ENCODE results near the gene MOGAT2.

The MOGAT2 gene

DNA sequence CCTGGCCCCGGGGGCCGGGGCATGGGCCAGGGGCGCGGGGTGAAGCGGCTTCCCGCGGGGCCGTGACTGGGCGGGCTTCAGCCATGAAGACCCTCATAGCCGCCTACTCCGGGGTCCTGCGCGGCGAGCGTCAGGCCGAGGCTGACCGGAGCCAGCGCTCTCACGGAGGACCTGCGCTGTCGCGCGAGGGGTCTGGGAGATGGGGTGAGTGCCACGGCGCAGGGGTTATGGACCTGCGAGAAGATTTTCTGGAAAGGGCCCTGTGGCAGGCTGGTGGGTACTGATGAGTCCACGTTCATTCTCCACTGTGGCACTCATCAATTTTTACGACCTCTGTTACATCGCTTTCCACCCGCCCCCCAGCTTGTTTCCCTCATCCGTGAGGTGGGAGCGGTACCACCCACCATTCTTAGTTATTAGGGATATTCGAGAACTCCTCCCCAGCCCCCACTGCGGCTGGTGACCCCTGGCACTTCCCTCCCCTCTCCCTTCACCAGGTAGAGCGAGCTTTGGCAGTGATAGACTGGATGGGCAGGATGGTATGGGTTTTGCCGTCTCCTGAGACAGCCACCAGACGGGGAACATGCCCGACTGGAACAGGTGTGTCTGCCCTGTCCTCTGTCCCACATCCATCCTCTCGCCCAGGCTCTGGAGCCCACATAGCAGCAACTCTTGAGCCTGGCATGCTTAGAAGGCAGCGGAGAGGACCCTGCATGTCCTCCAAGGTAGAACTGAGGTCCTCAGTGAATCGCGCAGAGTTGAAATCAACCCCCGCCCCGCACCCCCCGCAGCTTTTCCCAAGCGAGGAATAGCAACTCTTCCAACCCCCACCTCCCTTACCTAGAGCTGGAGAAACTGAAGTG lies 51.5 kb downstream of the MOGAT2 start:
- Histone ChIP-seq H3K4me2 (ENCODE audit: low read depth, low read length, poor library complexity, severe bottlenecking) (peak overlapping the region; percentile 60), H4K20me1 (ENCODE audit: low read depth, low read length) (no peaks in the 10 kb centered on the region), H3K27me3 (ENCODE audit: low read length) (no peaks in the 10 kb centered on the region), H3K79me2 (ENCODE audit: insufficient read depth, low read length) (no peaks in the 10 kb centered on the region), H3K9me2 (replicated peaks; ENCODE audit: insufficient read depth, low read length) (no peaks in the 10 kb centered on the region), H3F3A (ENCODE audit: insufficient read depth) (no peaks in the 10 kb centered on the region), H2AFZ (ENCODE audit: low read depth, low read length, severe bottlenecking) (peak overlapping the region; percentile 79), H3K9ac (ENCODE audit: low read length) (peak overlapping the region; percentile 58), H3K4me3 (ENCODE audit: insufficient read depth, low read length, poor library complexity, severe bottlenecking) (peak overlapping the region; percentile 54), H3K9me3 (ENCODE audit: insufficient read depth, low read length) (no peaks in the 10 kb centered on the region), H3K27ac (ENCODE audit: low read depth, low read length) (no peak overlapping the region), H3K36me3 (ENCODE audit: low read length) (no peaks in the 10 kb centered on the region)
- TF ChIP-seq EZH2phosphoT487 (conservative IDR thresholded peaks at IDR 0.05; ENCODE audit: low read length), result no peak
- TF ChIP-seq, protein P1, sequence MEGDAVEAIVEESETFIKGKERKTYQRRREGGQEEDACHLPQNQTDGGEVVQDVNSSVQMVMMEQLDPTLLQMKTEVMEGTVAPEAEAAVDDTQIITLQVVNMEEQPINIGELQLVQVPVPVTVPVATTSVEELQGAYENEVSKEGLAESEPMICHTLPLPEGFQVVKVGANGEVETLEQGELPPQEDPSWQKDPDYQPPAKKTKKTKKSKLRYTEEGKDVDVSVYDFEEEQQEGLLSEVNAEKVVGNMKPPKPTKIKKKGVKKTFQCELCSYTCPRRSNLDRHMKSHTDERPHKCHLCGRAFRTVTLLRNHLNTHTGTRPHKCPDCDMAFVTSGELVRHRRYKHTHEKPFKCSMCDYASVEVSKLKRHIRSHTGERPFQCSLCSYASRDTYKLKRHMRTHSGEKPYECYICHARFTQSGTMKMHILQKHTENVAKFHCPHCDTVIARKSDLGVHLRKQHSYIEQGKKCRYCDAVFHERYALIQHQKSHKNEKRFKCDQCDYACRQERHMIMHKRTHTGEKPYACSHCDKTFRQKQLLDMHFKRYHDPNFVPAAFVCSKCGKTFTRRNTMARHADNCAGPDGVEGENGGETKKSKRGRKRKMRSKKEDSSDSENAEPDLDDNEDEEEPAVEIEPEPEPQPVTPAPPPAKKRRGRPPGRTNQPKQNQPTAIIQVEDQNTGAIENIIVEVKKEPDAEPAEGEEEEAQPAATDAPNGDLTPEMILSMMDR (IDR thresholded peaks at IDR 0.05; ENCODE audit: insufficient read depth, low read length, poor library complexity, severe bottlenecking), result no peak

DNA sequence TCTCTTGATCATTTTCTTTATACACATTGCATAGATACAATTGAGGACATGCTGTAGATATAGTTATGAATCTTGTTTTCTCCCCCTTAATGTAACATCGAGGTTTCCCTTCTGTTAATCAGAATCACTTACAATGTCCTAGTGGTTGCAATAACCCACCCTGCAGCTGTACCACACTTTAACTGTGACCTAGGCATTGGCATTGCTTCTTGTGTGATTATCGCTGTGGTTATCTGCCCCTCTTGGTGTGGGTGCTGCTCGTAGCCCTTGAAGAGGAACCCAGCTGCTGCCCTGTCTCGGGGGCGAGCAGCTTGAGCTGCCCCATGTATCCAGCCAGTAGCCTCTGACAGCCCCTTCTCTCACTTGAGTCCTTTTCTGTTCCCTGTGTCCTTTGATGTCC lies 52.5 kb downstream of the MOGAT2 start:
- Histone ChIP-seq H3K4me3 (ENCODE audit: insufficient read depth, low read length, poor library complexity, severe bottlenecking) (no peak overlapping the region), H3K27ac (ENCODE audit: low read depth, low read length) (no peak overlapping the region), H3K4me2 (ENCODE audit: low read depth, low read length, poor library complexity, severe bottlenecking) (peak overlapping the region; percentile 60), H3K79me2 (ENCODE audit: insufficient read depth, low read length) (no peaks in the 10 kb centered on the region), H3K9me2 (replicated peaks; ENCODE audit: insufficient read depth, low read length) (no peaks in the 10 kb centered on the region), H3K36me3 (ENCODE audit: low read length) (no peaks in the 10 kb centered on the region), H3K9me3 (ENCODE audit: insufficient read depth, low read length) (no peaks in the 10 kb centered on the region), H3K9ac (ENCODE audit: low read length) (no peak overlapping the region), H2AFZ (ENCODE audit: low read depth, low read length, severe bottlenecking) (no peak overlapping the region), H3K27me3 (ENCODE audit: low read length) (no peaks in the 10 kb centered on the region), H4K20me1 (ENCODE audit: low read depth, low read length) (no peaks in the 10 kb centered on the region), H3F3A (ENCODE audit: insufficient read depth) (no peaks in the 10 kb centered on the region)
- no peak for TF ChIP-seq EZH2phosphoT487 (conservative IDR thresholded peaks at IDR 0.05; ENCODE audit: low read length)
- TF ChIP-seq, protein P1 (IDR thresholded peaks at IDR 0.05; ENCODE audit: insufficient read depth, low read length, poor library complexity, severe bottlenecking), result no peak

DNA sequence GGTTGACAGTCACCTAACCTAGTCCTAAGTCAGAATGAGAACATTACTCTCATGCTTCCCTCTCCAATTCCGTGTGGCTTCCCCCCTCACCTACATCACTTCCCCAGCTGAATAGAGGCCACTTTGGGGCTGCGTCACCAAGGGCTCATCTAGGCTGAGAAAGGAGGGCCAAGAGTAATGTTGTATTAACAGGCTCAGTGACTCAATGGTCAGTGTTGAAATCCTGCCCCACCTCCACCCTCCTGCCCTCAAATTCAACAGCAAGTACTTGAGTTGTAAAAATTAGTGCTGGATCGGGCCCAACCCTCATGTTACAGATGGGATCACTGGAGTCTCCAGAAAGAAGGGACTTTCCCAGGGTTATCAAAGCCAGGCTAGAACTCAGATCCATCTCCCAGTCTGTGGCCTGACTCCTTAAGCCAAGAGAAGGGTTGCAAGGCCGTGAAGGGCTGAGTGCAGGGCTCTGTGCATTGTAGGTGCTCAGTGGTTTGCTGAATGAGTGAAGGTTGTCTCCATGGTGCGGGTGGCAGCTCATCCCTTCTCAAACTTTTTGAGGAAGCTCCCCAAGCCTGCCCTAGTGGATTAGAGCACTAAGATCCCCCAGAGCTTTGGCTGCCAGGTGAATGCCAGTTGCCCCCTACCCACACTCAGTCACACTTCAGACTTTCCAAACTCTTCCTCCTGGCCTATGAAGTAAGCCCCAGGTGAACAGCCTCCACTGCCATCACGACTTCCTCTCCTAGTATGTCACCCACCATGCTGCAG lies 54.2 kb downstream of the MOGAT2 start:
- no peak overlapping the region for H3K27ac ChIP-seq (ENCODE audit: low read depth, low read length)

More for the DNA sequence above, 54.2 kb downstream of the MOGAT2 start:
- Histone ChIP-seq H2AFZ (ENCODE audit: low read depth, low read length, severe bottlenecking) (no peak overlapping the region), H3K4me2 (ENCODE audit: low read depth, low read length, poor library complexity, severe bottlenecking) (no peak overlapping the region), H4K20me1 (ENCODE audit: low read depth, low read length) (no peaks in the 10 kb centered on the region), H3K9ac (ENCODE audit: low read length) (no peak overlapping the region), H3K36me3 (ENCODE audit: low read length) (no peaks in the 10 kb centered on the region), H3F3A (ENCODE audit: insufficient read depth) (no peaks in the 10 kb centered on the region), H3K27me3 (ENCODE audit: low read length) (no peaks in the 10 kb centered on the region), H3K9me3 (ENCODE audit: insufficient read depth, low read length) (no peaks in the 10 kb centered on the region), H3K4me3 (ENCODE audit: insufficient read depth, low read length, poor library complexity, severe bottlenecking) (no peak overlapping the region), H3K9me2 (replicated peaks; ENCODE audit: insufficient read depth, low read length) (no peaks in the 10 kb centered on the region), H3K79me2 (ENCODE audit: insufficient read depth, low read length) (no peaks in the 10 kb centered on the region)
- TF ChIP-seq EZH2phosphoT487 (conservative IDR thresholded peaks at IDR 0.05; ENCODE audit: low read length), result no peak
- TF ChIP-seq, protein P1 (IDR thresholded peaks at IDR 0.05; ENCODE audit: insufficient read depth, low read length, poor library complexity, severe bottlenecking), result no peak

Measured in SU-DHL-6 (cell line).